Stimulated activated naive CD4-positive, alpha-beta T cell treated with Interleukin-2 at 50 U/mL for 16 hours (primary cell): ENCODE measurements around the gene COL18A1.

Source experiments
- DNase-seq: peaks from one replicate; lab custom pipeline; 2025; lab: John Stamatoyannopoulos, UW

The COL18A1 gene

GRCh38 chr21:45383111-45383614 is 21.8 kb upstream of the COL18A1 start:
- no peak for DNase-seq

DNA sequence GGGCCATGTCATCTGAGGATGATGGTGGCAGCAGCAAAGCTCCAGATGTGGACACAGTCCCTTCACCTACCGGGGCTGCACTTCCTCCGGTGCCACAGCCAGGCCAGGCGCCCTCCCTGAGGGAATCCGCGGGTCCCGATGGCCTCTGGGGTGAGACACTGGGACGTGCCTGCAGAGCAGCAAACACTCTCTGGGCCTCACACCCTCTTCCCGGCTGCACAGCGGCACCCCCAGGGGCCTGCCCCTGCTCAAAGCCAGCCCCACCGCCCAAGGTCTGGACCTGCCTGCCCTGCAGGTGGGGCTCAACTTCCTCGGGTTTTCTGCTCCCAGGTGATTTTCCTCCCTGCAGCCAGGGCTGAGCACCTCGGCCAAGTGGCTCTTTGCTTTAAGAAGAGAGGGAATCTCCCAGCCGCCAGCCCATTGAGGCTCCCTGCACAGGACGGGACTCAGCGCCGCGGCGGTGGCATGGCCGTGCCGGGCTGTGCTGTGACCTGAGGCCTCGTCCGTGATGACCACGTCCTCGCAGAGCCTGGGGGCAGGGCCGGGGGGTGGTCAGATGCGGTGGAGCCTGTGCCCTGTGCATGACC is 21.3 kb upstream of the COL18A1 start:
- DNase-seq, result no peak

DNA sequence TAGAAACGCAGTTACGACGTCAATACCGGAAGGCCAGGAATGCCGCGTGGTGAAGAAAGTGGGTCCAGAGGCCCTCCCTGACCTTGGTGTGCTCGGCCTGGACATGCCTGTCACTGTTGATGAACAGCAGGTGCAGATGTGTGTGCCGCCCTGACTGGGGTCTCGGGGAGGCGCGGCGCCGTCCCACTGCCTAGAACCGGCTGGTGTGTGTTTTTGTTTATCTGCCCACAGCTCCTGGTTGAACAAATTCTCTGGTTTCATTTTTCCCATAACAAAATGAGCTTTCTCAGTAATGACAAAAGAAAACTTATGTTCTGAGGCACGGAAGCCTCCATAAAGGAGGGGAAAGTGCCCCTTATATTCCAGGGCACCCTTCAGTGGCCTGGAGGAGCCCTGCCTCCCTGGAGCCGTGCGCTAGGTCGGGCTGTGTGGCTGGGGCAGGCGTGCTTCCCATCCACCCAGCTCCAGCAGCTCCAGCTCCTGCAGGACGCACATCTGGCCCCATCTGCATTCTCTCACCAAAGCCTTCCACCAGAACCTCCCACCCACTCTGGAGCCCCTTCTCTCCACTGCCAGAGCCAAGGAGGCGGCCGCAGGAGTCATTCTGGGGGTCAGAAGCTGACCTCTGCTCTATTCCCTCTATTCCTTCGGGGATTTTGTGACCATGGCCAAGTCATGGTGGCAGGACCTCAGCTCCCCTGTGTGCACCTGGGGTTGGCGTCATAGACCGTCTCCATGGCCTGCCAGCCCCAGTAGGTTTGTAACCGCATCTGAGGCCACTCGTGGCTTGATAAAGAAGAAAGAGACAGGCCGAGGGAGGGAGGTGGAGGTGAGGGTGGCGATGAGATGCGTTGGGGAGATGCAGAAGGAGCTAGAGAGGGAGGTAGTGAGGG is 20.1 kb upstream of the COL18A1 start:
- no peak for DNase-seq

DNA sequence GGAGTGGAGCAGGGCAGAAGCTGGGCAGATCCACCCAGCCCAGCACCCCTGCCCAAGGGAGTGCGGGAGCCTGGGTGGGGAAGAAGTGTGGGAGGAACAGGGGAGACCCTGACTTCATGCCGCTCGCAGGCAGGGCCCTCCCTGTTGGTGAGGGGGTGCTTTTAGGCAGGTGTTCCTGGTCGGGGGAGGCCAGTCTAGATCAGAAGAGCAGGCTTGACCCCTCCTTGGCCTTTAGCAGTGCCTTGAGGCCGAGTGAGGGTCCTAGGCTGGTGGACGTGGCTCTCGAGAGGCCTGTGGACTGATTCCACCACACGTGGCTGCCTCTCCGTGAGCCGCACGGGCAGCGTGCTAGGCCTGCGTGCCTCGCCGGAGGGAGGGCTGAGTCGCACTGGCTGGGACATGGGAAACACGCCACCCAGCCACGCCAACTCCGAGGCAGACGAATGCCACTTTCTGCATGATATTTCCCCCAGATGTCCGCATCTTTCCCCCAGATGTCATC is 19.4 kb upstream of the COL18A1 start:
- DNase-seq, result no peak

DNA sequence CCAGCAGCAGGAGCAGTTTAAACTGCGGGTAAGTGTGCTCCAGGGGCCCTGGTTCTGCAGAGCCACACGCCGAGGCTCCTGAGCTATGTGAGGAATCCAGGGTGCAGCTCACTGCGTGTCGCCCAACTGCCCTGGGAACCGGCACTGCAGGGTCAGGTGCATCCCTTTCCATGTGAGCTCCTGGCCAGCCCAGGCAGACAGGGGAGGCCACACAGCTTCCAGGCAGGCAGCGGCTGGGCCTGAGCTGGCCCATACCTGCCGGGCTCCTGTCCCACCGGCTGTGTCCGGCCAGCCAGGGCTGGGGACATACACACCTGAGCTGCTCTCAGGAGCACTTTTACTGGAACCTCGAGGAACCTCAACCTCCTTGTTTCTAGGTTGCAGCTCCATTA is 18.6 kb upstream of the COL18A1 start:
- DNase-seq, result no peak

GRCh38 chr21:45386728-45387371 is 18.1 kb upstream of the COL18A1 start:
- no peak for DNase-seq

DNA sequence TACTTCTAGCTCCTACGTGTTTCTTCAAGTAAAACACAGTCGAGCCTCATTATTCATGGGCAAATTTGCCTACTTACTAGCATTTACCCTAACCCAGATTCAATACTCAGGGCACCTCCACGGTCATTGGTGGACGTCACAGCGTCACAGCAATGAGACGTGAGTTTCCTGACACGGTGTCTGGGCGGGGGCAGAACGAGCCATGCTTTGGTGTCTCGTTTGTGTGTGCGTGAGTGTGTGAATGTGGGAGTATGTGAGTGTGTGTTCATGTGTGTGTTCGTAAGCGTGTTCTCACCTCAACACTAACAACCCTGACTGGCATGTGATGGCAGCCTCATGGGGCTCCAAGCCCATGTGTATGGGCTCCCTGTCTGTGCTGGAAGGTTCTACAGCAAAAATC is 17.5 kb upstream of the COL18A1 start:
- no peak for DNase-seq

DNA sequence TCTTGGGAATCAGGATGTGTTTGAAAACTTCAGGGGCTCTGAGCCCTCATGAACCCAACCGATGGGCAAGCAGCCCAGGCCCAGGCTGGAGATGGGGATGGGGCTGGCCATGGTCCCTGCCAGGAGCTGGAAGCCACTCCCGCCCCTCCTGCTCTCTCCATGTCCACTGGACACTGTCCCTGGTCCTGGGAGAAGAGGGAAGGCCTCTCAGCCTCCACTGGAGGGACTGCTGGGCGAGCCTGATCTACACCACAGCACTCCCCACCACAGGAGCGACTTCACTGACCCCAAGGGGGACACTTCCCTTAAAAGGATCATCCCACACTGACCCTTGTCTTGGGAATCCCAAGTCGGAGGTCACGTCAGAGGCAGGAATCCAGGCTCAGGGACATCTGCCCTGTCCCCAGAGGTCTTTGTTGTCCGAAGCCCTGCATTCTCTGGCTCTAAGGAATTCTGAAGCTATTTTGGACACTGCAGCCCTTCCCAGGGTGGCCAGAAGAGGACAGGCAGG is 16.9 kb upstream of the COL18A1 start:
- DNase-seq, result no peak

GRCh38 chr21:45388611-45389296 is 16.2 kb upstream of the COL18A1 start:
- DNase-seq, result no peak

GRCh38 chr21:45390121-45390751 is 14.7 kb upstream of the COL18A1 start:
- DNase-seq, result no peak

- DNase-seq, result no peak
These were observed 13.9 kb upstream of the COL18A1 start for GRCh38 chr21:45390831-45391742.

- no peak for DNase-seq
These were observed 13.0 kb upstream of the COL18A1 start for GRCh38 chr21:45391743-45392572.

- no peak for DNase-seq
These were observed 12.4 kb upstream of the COL18A1 start for GRCh38 chr21:45392573-45392971.

DNA sequence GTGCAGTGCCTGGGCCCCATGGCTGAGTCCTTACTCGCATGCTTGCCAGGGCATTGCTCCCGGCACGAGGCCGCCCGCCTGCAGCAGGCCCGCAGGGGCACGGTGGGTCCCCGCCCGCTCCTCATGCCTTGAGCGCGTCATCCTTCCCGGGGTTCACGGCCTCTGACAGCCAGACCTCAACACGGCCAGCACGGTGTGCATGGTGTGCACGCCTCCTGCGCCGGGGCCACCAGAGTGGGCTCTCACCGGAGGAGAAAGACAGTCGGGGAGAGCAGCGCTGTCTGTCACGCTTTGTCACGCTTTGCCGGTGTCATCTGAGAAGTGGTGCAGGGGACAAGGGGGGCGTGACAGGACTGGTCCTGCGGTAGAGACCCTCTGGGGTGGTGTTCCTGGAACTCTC is 11.9 kb upstream of the COL18A1 start:
- no peak for DNase-seq

- no peak for DNase-seq
These were observed 10.9 kb upstream of the COL18A1 start for GRCh38 chr21:45393833-45394638.

DNA sequence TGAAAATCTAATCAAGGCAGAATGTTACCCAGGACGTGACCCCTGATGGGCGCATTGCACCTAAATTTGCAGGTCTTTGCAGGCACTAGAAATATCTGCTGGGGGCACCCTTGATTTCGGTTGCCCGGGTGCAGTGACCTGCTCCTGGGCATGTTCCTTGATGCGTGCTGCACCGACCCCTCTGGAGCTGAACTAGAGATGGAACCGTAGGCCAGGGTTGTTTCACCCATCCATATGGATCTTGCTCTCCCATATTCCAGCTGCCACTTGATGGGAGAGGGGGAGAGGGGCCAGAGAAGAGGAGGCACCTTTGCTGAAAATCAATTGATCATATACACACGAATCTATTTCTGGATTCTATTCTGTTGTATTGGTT is 8.4 kb upstream of the COL18A1 start:
- DNase-seq, result no peak

GRCh38 chr21:45397381-45397780 is 7.6 kb upstream of the COL18A1 start:
- DNase-seq, result no peak

DNA sequence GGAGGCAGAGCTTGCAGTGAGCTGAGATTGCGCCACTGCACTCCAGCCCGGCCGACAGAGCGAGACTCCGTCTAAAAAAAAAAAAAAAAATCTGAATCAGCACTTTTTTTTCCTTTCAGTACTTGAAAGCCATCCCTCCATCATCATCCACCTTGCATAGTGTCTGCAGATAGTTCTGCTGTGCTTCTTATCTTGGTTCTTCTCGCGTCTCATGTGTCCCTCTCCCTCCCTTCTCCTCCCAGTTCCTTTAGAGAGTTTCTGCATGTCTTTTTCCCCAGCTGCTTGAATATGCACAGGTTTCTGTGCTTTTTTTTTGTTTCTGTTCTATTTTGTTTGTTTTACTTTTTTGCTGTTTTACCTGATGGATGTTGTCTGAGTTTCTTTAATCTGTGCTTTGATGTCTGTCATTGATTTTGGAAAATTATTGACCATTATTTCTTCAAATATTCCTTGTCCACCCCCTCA is 3.9 kb upstream of the COL18A1 start:
- no peak for DNase-seq
